K562 (cell line): ENCODE measurements around the gene AHNAK. TPM values are rescaled to one million over a fixed set of nuclear protein-coding genes. Genes with fewer than 3 reads are reported as not detected.
A peak's percentile ranks its signal among the peaks of the same experiment; 100 is the strongest.

Experiments used
- CEBPG ChIP-seq, 3 experiments: fragments of 200-800 bp in 1 of 3; sonication (Bioruptor generic) in 1 of 3; sonication (generic) in 1 of 3; formaldehyde crosslinking in 1 of 3; IDR thresholded peaks in 2 of 3; conservative IDR thresholded peaks in 1 of 3; 2 replicates each; pipeline versions ENCODE4 v1.6.1 to v1.8.0; 2016 to 2022; ENCODE audit warnings: missing compliant biosample characterization in 2 of 3, missing genetic modification characterization in 2 of 3, mild to moderate bottlenecking in 1 of 3, missing genetic modification reagents in 1 of 3
- E2F3 ChIP-seq: fragments of 250-450 bp; sonication (Bioruptor Pico); IDR thresholded peaks from 2 replicates; pipeline ENCODE4 v1.4.0; 2020; ENCODE audit warnings: mild to moderate bottlenecking
- GABPA ChIP-seq: fragments of 200-800 bp; sonication (Bioruptor generic); conservative IDR thresholded peaks from 2 replicates; pipeline ENCODE4 v1.6.1; 2016; ENCODE audit warnings: low read depth, missing genetic modification characterization, missing compliant biosample characterization
- GTF2A2 ChIP-seq: IDR thresholded peaks from 2 replicates; pipeline ENCODE4 v1.6.1; 2016; ENCODE audit warnings: mild to moderate bottlenecking, missing genetic modification characterization, missing compliant biosample characterization
- HMG20B ChIP-seq: fragments of 250-450 bp; sonication (Bioruptor Pico); IDR thresholded peaks from 2 replicates; pipeline ENCODE4 v1.5.0; 2021; ENCODE audit warnings: mild to moderate bottlenecking
- MCM3 ChIP-seq: fragments of 450-650 bp; IDR thresholded peaks from 2 replicates; pipeline ENCODE4 v1.6.1; 2016
- MEF2D ChIP-seq: conservative IDR thresholded peaks from 2 replicates; pipeline ENCODE4 v1.6.1; 2016; ENCODE audit warnings: low read depth, missing genetic modification characterization, missing compliant biosample characterization
- PRMT5 ChIP-seq: sonication (generic); formaldehyde crosslinking; IDR thresholded peaks from 2 replicates; pipeline ENCODE4 v1.5.0; 2020; ENCODE audit warnings: missing genetic modification reagents
- PRPF4 ChIP-seq: fragments of 200-400 bp; formaldehyde crosslinking; IDR thresholded peaks from one replicate; pipeline ENCODE4 v1.6.1; 2017; ENCODE audit warnings: low read length, low read depth, mild to moderate bottlenecking; ENCODE audit not compliant: insufficient read depth, poor library complexity, severe bottlenecking
- RBBP5 ChIP-seq: fragments of 200-600 bp; sonication (generic); IDR thresholded peaks from 2 replicates; pipeline ENCODE4 v1.6.1; 2012; ENCODE audit warnings: borderline replicate concordance, mild to moderate bottlenecking, low read length, control low read depth, inconsistent platforms; ENCODE audit not compliant: insufficient read depth, poor library complexity, severe bottlenecking
- SAP30 ChIP-seq: fragments of 200-600 bp; sonication (generic); IDR thresholded peaks from 2 replicates; pipeline ENCODE4 v1.6.1; 2012; ENCODE audit warnings: borderline replicate concordance, low read depth, mild to moderate bottlenecking, moderate library complexity, low read length, control low read depth, inconsistent platforms; ENCODE audit not compliant: insufficient read depth, poor library complexity, severe bottlenecking
- ZFP1 ChIP-seq: fragments of 450-650 bp; formaldehyde crosslinking; IDR thresholded peaks from 2 replicates; pipeline ENCODE4 v1.4.0; 2020; ENCODE audit warnings: mild to moderate bottlenecking, mixed read lengths
- ZNF134 ChIP-seq: fragments of 250-450 bp; sonication (Bioruptor Pico); conservative IDR thresholded peaks from 2 replicates; pipeline ENCODE4 v1.4.0; 2020
- ZNF143 ChIP-seq: sonication (generic); formaldehyde crosslinking; IDR thresholded peaks from 2 replicates; pipeline ENCODE4 v1.9.0; 2022; ENCODE audit warnings: mild to moderate bottlenecking, missing genetic modification reagents
- ZNF263 ChIP-seq: sonication (generic); formaldehyde crosslinking; IDR thresholded peaks from 2 replicates; pipeline ENCODE4 v1.8.0; 2022; ENCODE audit warnings: mild to moderate bottlenecking, missing genetic modification reagents, borderline replicate concordance
- polyA plus RNA-seq, 8 experiments: library from polyadenylated mRNA; depleted of rRNA in 4 of 8; stranded (reverse) in 5 of 8; unstranded in 3 of 8; fragments of >200 nt; fragmentation: Nextera tagmentation in 2 of 8; fragmentation: Illumina TruSeq in 1 of 8; extraction: Ambion mirVana in 2 of 8; extraction: Trizol in 1 of 8; gene quantifications; 2 replicates each; pipeline versions ENCODE4 v1.2.1 to v1.2.3, GENCODE V29; 2011 to 2014; ENCODE audit warnings: inconsistent platforms in 1 of 8, missing spikeins in 1 of 8
- total RNA-seq, 7 experiments: library from RNA; depleted of rRNA in 6 of 7; stranded (reverse); fragments of >200 nt in 6 of 7; fragmentation: Illumina TruSeq in 2 of 7; extraction: Trizol in 2 of 7; gene quantifications; 2 replicates each; pipeline versions ENCODE4 v1.2.1 to v1.2.3, GENCODE V29; 2011 to 2021; ENCODE audit warnings: low replicate concordance in 1 of 7
- TF ChIP-seq, protein P1 (sequence below): sonication (generic); formaldehyde crosslinking; IDR thresholded peaks from 2 replicates; pipeline ENCODE4 v1.8.0; 2022; ENCODE audit warnings: mild to moderate bottlenecking, missing genetic modification reagents
- TF ChIP-seq, protein P2 (sequence below): sonication (generic); formaldehyde crosslinking; IDR thresholded peaks from 2 replicates; pipeline ENCODE4 v1.8.0; 2022; ENCODE audit warnings: mild to moderate bottlenecking, missing genetic modification reagents
- TF ChIP-seq, protein P3 (sequence below), 2 experiments: IDR thresholded peaks in 1 of 2; conservative IDR thresholded peaks in 1 of 2; 2 replicates each; pipeline ENCODE4 v1.6.1; 2016; ENCODE audit warnings: low read depth in 2 of 2, mild to moderate bottlenecking in 1 of 2, missing compliant biosample characterization in 1 of 2, missing genetic modification characterization in 1 of 2, moderate library complexity in 1 of 2
- TF ChIP-seq, protein P4 (sequence below): fragments of 450-650 bp; formaldehyde crosslinking; IDR thresholded peaks from 2 replicates; pipeline ENCODE4 v1.4.0; 2022; ENCODE audit warnings: missing genetic modification characterization

AHNAK gene
- total and polyA plus RNA-seq, 9 of the 15 experiments (the other 6 are each of a cell fraction or from before 2014, with no cell fraction given), result 1.5 to 89.7 (median 45.0) TPM

DNA sequence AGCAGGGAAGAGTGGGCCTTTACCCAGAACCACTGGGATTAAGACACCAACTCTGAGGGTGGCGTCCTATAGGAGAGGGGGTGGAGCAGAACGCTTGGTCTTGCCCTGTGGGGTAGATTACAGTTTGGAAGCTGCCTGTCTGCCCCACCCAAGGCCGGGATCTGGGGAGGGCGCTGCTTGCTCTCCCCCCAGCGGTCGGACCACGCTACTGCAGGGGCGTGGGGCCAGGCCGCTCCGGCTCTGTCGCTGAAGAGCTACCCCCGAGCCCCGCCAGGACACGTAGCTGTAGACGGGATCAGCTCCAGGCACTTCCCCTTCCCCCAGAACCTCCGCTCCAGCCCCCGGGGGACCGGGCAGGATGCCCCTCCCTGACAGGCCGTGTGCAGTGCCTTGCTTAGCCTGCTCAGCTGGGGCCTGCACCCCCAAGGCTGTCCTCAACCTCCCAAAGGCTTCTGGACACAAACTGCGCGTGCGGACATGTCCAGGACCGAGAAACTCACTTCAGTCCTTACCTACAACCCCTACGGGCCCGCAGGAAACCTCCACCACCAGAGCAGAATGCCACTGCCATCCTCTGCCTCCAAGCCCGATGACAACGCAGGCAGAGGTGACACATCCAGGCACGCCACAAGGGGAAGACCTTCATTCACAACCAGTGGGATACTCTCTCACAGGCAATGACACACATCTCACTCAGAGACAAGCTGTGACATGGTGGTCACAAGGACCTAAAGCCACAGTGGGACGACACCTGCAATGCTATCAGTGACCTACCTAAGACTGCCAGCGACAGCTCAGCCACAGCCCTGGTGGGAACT is 3.6 kb downstream of the AHNAK start (continued):
- TF ChIP-seq ZFP1 (CRISPR knock-in tag) (no peak), ZNF143 (CRISPR knock-in tag) (no peak), RBBP5 (no peak), MCM3 (no peak), E2F3 (CRISPR knock-in tag) (0 out of 2 replicates have a peak, but pooled peaks have one; percentile 33), ZNF263 (CRISPR knock-in tag) (peak; percentile 81), PRPF4 (no peak), PRMT5 (CRISPR knock-in tag) (no peak), GTF2A2 (tag) (no peak), CEBPG (CRISPR knock-in tag; IDR thresholded peaks at IDR 0.05) (no peak; the same call in 1 of the 2 replicates), CEBPG (tag; conservative IDR thresholded peaks at IDR 0.05 in 1 of 2, IDR thresholded peaks at IDR 0.05 in 1 of 2) (no peak), GABPA (tag) (no peak), SAP30 (no peak), HMG20B (CRISPR knock-in tag) (no peak), MEF2D (tag) (no peak), ZNF134 (CRISPR knock-in tag) (no peak)
- TF ChIP-seq, protein P1, sequence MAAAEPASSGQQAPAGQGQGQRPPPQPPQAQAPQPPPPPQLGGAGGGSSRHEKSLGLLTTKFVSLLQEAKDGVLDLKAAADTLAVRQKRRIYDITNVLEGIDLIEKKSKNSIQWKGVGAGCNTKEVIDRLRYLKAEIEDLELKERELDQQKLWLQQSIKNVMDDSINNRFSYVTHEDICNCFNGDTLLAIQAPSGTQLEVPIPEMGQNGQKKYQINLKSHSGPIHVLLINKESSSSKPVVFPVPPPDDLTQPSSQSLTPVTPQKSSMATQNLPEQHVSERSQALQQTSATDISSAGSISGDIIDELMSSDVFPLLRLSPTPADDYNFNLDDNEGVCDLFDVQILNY (CRISPR knock-in tag), result no peak
- TF ChIP-seq, protein P2, sequence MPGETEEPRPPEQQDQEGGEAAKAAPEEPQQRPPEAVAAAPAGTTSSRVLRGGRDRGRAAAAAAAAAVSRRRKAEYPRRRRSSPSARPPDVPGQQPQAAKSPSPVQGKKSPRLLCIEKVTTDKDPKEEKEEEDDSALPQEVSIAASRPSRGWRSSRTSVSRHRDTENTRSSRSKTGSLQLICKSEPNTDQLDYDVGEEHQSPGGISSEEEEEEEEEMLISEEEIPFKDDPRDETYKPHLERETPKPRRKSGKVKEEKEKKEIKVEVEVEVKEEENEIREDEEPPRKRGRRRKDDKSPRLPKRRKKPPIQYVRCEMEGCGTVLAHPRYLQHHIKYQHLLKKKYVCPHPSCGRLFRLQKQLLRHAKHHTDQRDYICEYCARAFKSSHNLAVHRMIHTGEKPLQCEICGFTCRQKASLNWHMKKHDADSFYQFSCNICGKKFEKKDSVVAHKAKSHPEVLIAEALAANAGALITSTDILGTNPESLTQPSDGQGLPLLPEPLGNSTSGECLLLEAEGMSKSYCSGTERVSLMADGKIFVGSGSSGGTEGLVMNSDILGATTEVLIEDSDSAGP (CRISPR knock-in tag), result no peak
- TF ChIP-seq, protein P3, sequence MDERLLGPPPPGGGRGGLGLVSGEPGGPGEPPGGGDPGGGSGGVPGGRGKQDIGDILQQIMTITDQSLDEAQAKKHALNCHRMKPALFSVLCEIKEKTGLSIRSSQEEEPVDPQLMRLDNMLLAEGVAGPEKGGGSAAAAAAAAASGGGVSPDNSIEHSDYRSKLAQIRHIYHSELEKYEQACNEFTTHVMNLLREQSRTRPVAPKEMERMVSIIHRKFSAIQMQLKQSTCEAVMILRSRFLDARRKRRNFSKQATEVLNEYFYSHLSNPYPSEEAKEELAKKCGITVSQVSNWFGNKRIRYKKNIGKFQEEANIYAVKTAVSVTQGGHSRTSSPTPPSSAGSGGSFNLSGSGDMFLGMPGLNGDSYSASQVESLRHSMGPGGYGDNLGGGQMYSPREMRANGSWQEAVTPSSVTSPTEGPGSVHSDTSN (CRISPR knock-in tag; IDR thresholded peaks at IDR 0.05; ENCODE audit: low read depth), result no peak
- TF ChIP-seq, protein P3 (tag; conservative IDR thresholded peaks at IDR 0.05; ENCODE audit: low read depth), result no peak
- TF ChIP-seq, protein P4, sequence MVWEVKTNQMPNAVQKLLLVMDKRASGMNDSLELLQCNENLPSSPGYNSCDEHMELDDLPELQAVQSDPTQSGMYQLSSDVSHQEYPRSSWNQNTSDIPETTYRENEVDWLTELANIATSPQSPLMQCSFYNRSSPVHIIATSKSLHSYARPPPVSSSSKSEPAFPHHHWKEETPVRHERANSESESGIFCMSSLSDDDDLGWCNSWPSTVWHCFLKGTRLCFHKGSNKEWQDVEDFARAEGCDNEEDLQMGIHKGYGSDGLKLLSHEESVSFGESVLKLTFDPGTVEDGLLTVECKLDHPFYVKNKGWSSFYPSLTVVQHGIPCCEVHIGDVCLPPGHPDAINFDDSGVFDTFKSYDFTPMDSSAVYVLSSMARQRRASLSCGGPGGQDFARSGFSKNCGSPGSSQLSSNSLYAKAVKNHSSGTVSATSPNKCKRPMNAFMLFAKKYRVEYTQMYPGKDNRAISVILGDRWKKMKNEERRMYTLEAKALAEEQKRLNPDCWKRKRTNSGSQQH (CRISPR knock-in tag), result no peak
